Upper lobe of left lung (tissue), 6 donors: ENCODE results near the gene NME9. TPM values are rescaled to one million over a fixed set of nuclear protein-coding genes. Genes with fewer than 3 reads are reported as not detected.

ENCODE experiments used
- ATAC-seq, 2 donors: fragments of 200-7000 bp; cut with Tn5 transposase; one replicate each; pipeline ENCODE4 v1.9.1; 2022; ENCODE audit warnings: mild to moderate bottlenecking in 2 of 2, moderate library complexity in 2 of 2; ENCODE audit not compliant: low FRiP score in 2 of 2
- DNase-seq, 2 donors: peaks; one replicate each; pipeline ENCODE4 v3.0.0-alpha.2; 2019 to 2020
- H3K27ac ChIP-seq, 4 donors: fragments of 200-600 bp; sonication (generic); one replicate each; pipeline ENCODE4 v1.5.1; 2016 to 2019
- H3K27me3 ChIP-seq, 4 donors: fragments of 200-600 bp; sonication (generic); one replicate each; pipeline ENCODE4 v1.5.1; 2017 to 2019
- H3K36me3 ChIP-seq, 4 donors: fragments of 200-600 bp; sonication (generic); one replicate each; pipeline ENCODE4 v1.5.1; 2016 to 2019
- H3K4me1 ChIP-seq, 4 donors: fragments of 200-600 bp; sonication (generic); one replicate each; pipeline ENCODE4 v1.5.1; 2018 to 2019
- H3K4me3 ChIP-seq, 4 donors: fragments of 200-600 bp; sonication (generic); one replicate each; pipeline ENCODE4 v1.5.1; 2017 to 2019; ENCODE audit warnings: mild to moderate bottlenecking in 2 of 4, moderate library complexity in 1 of 4
- H3K9me3 ChIP-seq, 4 donors: fragments of 200-600 bp; sonication (generic); one replicate each; pipeline ENCODE4 v1.5.1; 2018 to 2019
- EP300 ChIP-seq, 4 donors: sonication (generic); formaldehyde crosslinking; IDR thresholded peaks; one replicate each; pipeline ENCODE4 v1.5.1; 2017; ENCODE audit warnings: antibody characterized with exemption in 4 of 4, control low read depth in 2 of 4
- POLR2A ChIP-seq, 4 donors: fragments of 450-650 bp; IDR thresholded peaks; one replicate each; pipeline ENCODE4 v1.5.1; 2016 to 2017; ENCODE audit warnings: antibody characterized with exemption in 4 of 4, mild to moderate bottlenecking in 2 of 4
- POLR2AphosphoS5 ChIP-seq, 2 donors: sonication (generic); formaldehyde crosslinking; IDR thresholded peaks; one replicate each; pipeline ENCODE4 v1.5.1; 2017; ENCODE audit warnings: antibody characterized with exemption in 2 of 2
- WGBS, 2 donors: methylation state at CpG; one replicate each; pipeline ENCODE4 v1.1.5; 2017 to 2018; 5-methylcytosine and 5-hydroxymethylcytosine counted together
- total RNA-seq, 6 donors: library from RNA; depleted of rRNA in 4 of 6; stranded (reverse); fragments of >200 nt in 4 of 6; gene quantifications; one replicate each; pipeline versions ENCODE4 v1.1.0 to v1.2.1, GENCODE V29; 2016 to 2021
- TF ChIP-seq, protein P1 (sequence below), 6 experiments: fragments of 450-650 bp in 4 of 6; fragments of 200-600 bp in 2 of 6; sonication (generic) in 2 of 6; IDR thresholded peaks; one replicate each; pipeline ENCODE4 v1.5.1; 2016 to 2019; ENCODE audit warnings: antibody characterized with exemption in 6 of 6
- donor health status: DM: no; HTN: no; CAD: no; lungs with moderate emphysema.
- donor health status: DM: no; HTN: yes; CAD: no; lungs with severe emphysema.

Gene NME9
- total RNA-seq, 6 donors from 2014 or later: 0.46 to 16.5 (median 3.3) TPM

DNA sequence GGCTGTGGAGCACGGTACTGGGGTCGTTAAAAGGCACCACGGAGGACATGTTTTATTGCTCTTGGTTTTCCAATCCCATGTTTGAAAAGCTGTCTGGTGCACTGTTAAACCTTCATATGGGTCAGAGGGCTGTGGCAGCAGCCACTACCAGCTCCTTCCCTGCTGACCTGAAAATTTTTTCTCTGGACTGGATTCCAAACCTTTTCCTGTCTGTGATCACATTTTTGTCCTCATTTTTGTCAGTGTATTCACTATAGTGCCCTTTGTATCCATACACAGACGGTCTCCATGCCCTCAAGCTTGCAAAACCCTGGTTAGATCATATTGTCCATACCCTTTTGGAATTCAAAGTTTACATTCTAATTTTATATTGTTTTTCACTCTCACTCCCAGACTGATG is 70.5 kb downstream of the NME9 start:
- no peaks in the 10 kb centered on the region for H3K4me1 ChIP-seq
- TF ChIP-seq EP300 (IDR thresholded peaks at IDR 0.05): no peak
- TF ChIP-seq, protein P1, sequence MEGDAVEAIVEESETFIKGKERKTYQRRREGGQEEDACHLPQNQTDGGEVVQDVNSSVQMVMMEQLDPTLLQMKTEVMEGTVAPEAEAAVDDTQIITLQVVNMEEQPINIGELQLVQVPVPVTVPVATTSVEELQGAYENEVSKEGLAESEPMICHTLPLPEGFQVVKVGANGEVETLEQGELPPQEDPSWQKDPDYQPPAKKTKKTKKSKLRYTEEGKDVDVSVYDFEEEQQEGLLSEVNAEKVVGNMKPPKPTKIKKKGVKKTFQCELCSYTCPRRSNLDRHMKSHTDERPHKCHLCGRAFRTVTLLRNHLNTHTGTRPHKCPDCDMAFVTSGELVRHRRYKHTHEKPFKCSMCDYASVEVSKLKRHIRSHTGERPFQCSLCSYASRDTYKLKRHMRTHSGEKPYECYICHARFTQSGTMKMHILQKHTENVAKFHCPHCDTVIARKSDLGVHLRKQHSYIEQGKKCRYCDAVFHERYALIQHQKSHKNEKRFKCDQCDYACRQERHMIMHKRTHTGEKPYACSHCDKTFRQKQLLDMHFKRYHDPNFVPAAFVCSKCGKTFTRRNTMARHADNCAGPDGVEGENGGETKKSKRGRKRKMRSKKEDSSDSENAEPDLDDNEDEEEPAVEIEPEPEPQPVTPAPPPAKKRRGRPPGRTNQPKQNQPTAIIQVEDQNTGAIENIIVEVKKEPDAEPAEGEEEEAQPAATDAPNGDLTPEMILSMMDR (IDR thresholded peaks at IDR 0.05): no peak
- TF ChIP-seq POLR2AphosphoS5 (IDR thresholded peaks at IDR 0.05): no peak
- no peak for TF ChIP-seq POLR2A (IDR thresholded peaks at IDR 0.05)
- H3K4me3 ChIP-seq: no peak overlapping the region
- DNase-seq (no peak), ATAC-seq (no peak)
- H3K27ac ChIP-seq: no peak overlapping the region
- H3K36me3 ChIP-seq: peaks cover 0 to 20% (median 2%) of the 10 kb centered on the region in 4 donors
- WGBS, 2 donors: 97 to 100% methylated on average over 4 of the region's 4 CpGs
- H3K9me3 ChIP-seq: no peaks in the 10 kb centered on the region
- H3K27me3 ChIP-seq: no peaks in the 10 kb centered on the region

DNA sequence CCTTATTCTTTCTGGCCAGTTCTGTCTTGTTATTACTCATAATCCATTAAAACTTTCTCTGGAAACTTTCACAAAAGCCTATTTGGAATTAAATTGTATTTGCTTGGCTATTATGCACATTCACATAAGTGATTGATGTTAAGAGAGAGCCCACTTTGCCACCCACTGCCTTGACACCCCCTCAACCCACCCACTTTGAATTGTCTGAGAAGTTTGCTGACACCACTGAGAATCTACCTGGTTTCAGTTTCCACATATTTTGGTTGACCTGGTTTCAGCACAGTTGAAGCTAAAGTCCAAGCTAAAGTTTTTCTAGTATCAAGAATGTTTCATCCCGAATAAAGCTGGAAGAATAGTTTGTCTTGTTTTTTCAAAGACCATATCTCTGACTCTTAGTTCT is 71.7 kb downstream of the NME9 start:
- Histone ChIP-seq H3K36me3 (peaks cover 0 to 20% (median 0%) of the 10 kb centered on the region in 4 donors), H3K4me1 (no peaks in the 10 kb centered on the region), H3K27me3 (no peaks in the 10 kb centered on the region), H3K9me3 (no peaks in the 10 kb centered on the region), H3K27ac (no peak overlapping the region), H3K4me3 (no peak overlapping the region)
- ATAC-seq (no peak), DNase-seq (no peak)
- TF ChIP-seq, protein P1 (IDR thresholded peaks at IDR 0.05): no peak
- TF ChIP-seq POLR2A (IDR thresholded peaks at IDR 0.05) (no peak), POLR2AphosphoS5 (IDR thresholded peaks at IDR 0.05) (no peak), EP300 (IDR thresholded peaks at IDR 0.05) (no peak)
- 93 to 94% methylated on average over 1 of the region's 1 CpG for WGBS, 2 donors

DNA sequence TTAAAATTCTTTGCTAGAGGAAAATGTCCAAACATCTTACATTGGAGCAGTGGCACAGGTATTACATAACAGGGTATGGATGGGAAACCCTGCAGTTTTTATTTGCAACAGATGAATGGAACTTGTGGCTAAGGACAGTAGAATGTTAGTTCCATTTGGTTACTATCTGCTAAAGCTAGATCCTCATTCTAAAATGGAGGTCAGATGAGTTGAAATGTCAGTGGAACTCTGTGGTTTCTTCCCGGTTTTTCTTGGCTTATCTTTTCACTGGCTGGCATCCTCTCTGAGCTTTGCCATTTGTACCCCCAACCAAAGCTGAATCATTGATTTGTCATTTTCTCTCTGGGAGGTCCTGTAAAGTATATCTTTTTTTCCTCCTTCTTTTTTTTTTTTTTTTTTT is 73.6 kb downstream of the NME9 start:
- no peak for ATAC-seq
- Histone ChIP-seq H3K4me1 (no peaks in the 10 kb centered on the region), H3K27me3 (no peaks in the 10 kb centered on the region), H3K27ac (no peak overlapping the region), H3K36me3 (peaks cover 0 to 17% (median 0%) of the 10 kb centered on the region in 4 donors), H3K4me3 (no peak overlapping the region), H3K9me3 (no peaks in the 10 kb centered on the region)
- no peak for DNase-seq
- 92 to 96% methylated on average over 1 of the region's 1 CpG for WGBS, 2 donors
- TF ChIP-seq, protein P1 (IDR thresholded peaks at IDR 0.05): no peak

DNA sequence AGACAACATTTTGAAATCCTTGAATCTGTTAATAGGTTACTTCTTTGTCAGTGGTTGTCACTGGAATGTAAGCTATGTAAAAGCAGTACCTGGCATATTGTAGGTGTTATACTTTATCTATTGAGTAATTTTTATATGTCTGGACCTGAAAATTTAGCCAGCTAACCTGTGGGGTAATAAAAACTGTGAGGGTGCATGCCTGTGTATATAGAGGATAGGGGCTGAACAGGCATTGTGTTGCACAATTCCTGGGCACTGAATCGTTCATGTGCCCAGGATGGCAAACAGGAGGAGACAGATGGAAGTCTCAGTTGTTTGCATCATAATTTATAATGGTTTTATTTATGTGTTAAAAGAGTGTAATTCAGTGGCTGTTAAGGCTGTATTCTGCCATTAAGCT is 75.4 kb downstream of the NME9 start:
- no peak for ATAC-seq
- 36 to 50% methylated on average over 1 of the region's 1 CpG for WGBS, 2 donors
- H3K36me3 ChIP-seq: peaks cover 0 to 15% (median 0%) of the 10 kb centered on the region in 4 donors

DNA sequence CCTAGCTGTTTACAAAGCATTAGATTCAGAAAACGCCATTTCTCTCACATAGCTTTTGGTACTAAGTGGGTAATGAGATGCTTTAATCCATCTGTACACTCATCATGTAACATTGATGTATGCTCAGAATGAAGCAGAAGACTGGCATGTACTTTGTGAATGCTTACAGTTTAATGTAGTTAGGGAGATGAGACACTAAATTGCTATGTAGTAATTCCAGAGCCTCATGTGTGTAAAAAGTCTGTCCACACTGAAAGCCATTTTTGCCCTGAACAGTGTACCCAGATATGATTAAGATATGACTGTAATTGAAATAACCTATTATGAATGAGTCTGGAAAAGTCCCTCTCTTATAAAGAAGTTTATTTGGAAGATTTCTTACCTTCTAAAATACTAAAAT is 76.0 kb downstream of the NME9 start:
- H3K4me3 ChIP-seq: no peak overlapping the region
- DNase-seq: no peak
- H3K27me3 ChIP-seq: no peaks in the 10 kb centered on the region
- ATAC-seq: no peak
- WGBS, 2 donors: 86 to 100% methylated on average over 1 of the region's 1 CpG
- H3K27ac ChIP-seq: no peak overlapping the region
- TF ChIP-seq POLR2AphosphoS5 (IDR thresholded peaks at IDR 0.05): no peak
- TF ChIP-seq EP300 (IDR thresholded peaks at IDR 0.05): no peak
- TF ChIP-seq, protein P1 (IDR thresholded peaks at IDR 0.05): no peak
- no peak for TF ChIP-seq POLR2A (IDR thresholded peaks at IDR 0.05)
- no peaks in the 10 kb centered on the region for H3K4me1 ChIP-seq
- no peaks in the 10 kb centered on the region for H3K9me3 ChIP-seq
- H3K36me3 ChIP-seq: peaks cover 0 to 11% (median 0%) of the 10 kb centered on the region in 4 donors

More for the DNA sequence above, 75.4 kb downstream of the NME9 start:
- H3K27ac ChIP-seq: no peak overlapping the region
- no peak for TF ChIP-seq EP300 (IDR thresholded peaks at IDR 0.05)
- no peak for TF ChIP-seq POLR2AphosphoS5 (IDR thresholded peaks at IDR 0.05)
- no peak for TF ChIP-seq POLR2A (IDR thresholded peaks at IDR 0.05)
- TF ChIP-seq, protein P1 (IDR thresholded peaks at IDR 0.05): no peak
- H3K4me1 ChIP-seq: no peaks in the 10 kb centered on the region
- no peaks in the 10 kb centered on the region for H3K9me3 ChIP-seq
- no peak overlapping the region for H3K4me3 ChIP-seq
- no peak for DNase-seq
- H3K27me3 ChIP-seq: no peaks in the 10 kb centered on the region
